Measurements from ENCODE around the gene KCNK18. TPM values are rescaled to one million over a fixed set of nuclear protein-coding genes. Genes with fewer than 3 reads are reported as not detected.

Gene KCNK18
- total RNA-seq, 1 experiment from 2014 or later, result not detected

DNA sequence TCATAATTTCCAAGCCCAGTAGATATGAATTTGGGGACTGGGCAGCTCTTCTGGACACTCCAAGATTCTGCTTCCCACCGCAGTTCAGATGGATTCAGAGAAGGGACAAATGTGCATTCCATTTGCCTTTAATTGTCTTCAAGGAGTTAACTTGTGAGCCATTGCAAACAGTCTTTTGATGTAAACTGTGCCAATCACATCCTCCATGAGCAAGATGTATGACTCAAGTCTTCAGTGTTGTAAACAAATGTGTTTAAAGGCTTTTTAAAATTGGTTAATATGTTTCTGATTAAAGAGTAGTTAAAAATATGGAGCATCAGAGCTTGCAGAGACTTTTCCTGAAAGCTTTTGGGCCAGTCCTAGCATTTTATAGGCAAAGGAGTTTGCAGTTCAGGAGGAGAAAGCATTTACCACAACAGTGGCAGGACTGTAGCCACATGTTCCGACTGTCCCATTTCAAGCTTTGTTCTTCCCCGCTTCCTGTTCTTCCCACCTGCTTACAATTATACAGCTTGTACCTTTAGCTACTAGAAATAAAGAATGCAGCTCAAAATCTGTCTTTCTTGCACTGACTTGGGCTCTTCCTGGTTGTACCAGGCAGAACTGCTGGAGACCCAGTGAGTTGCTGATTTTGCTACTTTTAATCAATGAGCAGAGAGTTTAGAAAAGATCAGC lies 49.8 kb downstream of the KCNK18 start:
- intact Hi-C loops (cut with micrococcal nuclease), result no loop called here
- H3K4me1 Mint-ChIP-seq (ENCODE audit: insufficient read depth, unreplicated experiment), result no peaks in the 10 kb centered on the region
- CTCF ChIA-PET, result interaction anchor here (0.7 kb wide), 1 partner anchor 73 kb away, joined by 3 read pairs; no protein-coding TSS in a partner anchor
- no peaks in the 10 kb centered on the region for H3K9me3 Mint-ChIP-seq (ENCODE audit: unreplicated experiment)
- no TSS peak for BruUV-seq (replicated peaks)
- no peak overlapping the region for H3K27ac Mint-ChIP-seq (ENCODE audit: low read depth, unreplicated experiment)
- DNase-seq (ENCODE audit: unreplicated experiment), result no peak
- H3K36me3 Mint-ChIP-seq (ENCODE audit: insufficient read depth, unreplicated experiment), result no peaks in the 10 kb centered on the region
- no peak for TF ChIP-seq CTCF (IDR thresholded peaks at IDR 0.05; ENCODE audit: unreplicated experiment)
- H3K4me3 Mint-ChIP-seq (ENCODE audit: unreplicated experiment), result no peak overlapping the region
- POLR2A ChIA-PET, result interaction anchor here (1.5 kb wide), 1 partner anchor 12 kb away, joined by 3 read pairs; no protein-coding TSS in a partner anchor
- peaks cover 51% of the 10 kb centered on the region for H3K27me3 Mint-ChIP-seq (ENCODE audit: insufficient read depth, unreplicated experiment)

GRCh38 chr10:117248750-117249465 lies 51.6 kb downstream of the KCNK18 start:
- DNase-seq (ENCODE audit: unreplicated experiment), result no peak
- no TSS peak for BruUV-seq (replicated peaks)
- peaks cover 37% of the 10 kb centered on the region for H3K27me3 Mint-ChIP-seq (ENCODE audit: insufficient read depth, unreplicated experiment)
- H3K9me3 Mint-ChIP-seq (ENCODE audit: unreplicated experiment), result no peaks in the 10 kb centered on the region
- no peaks in the 10 kb centered on the region for H3K36me3 Mint-ChIP-seq (ENCODE audit: insufficient read depth, unreplicated experiment)
- no peak overlapping the region for H3K27ac Mint-ChIP-seq (ENCODE audit: low read depth, unreplicated experiment)
- no peak overlapping the region for H3K4me3 Mint-ChIP-seq (ENCODE audit: unreplicated experiment)
- no peaks in the 10 kb centered on the region for H3K4me1 Mint-ChIP-seq (ENCODE audit: insufficient read depth, unreplicated experiment)
- POLR2A ChIA-PET, result interaction anchor here (1.5 kb wide), 1 partner anchor 10 kb away, joined by 3 read pairs; no protein-coding TSS in a partner anchor
- intact Hi-C loops (cut with micrococcal nuclease), result no loop called here
- CTCF ChIA-PET, result interaction anchor here (0.7 to 4.6 kb wide), 4 partner anchors 32 to 461 kb away, joined by 3 to 21 read pairs (median 4); no protein-coding TSS in a partner anchor
- TF ChIP-seq CTCF (IDR thresholded peaks at IDR 0.05; ENCODE audit: unreplicated experiment), result no peak

DNA sequence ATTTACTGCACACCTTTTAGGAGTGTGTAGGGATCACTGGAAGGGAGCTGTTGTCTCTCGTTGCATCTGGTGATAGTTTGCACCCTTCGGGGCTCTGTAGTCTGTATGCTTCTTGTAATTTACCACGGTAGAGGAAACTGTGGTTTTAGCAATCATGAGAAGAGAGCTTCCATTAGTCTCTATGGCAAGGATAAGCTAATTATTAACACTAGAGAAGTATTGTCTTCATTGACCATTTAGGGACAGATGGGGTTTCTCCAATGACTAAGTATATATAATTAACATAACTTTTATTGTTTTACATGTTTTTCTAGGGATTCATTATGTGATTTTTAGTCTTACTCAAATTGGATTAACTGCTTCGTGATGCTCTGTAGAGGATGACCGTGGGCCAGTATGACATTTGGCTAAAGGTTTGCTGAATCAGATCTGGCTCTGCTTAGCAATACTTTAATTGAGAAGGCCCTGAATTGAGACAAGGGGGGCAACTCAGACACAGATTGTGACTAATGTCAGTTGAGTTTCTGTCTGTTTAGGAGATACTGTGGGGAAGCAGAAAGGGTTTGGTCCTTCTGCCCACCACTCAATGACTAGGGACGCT lies 52.3 kb downstream of the KCNK18 start:
- no peak for DNase-seq (ENCODE audit: unreplicated experiment)
- ChIA-PET POLR2A (no interaction called here), CTCF (interaction anchor here (0.5 to 4.6 kb wide), 6 partner anchors 26 to 1557 kb away, joined by 3 to 21 read pairs (median 4); no protein-coding TSS in a partner anchor)
- Mint-ChIP-seq H3K27me3 (ENCODE audit: insufficient read depth, unreplicated experiment) (peaks cover 33% of the 10 kb centered on the region), H3K4me1 (ENCODE audit: insufficient read depth, unreplicated experiment) (no peaks in the 10 kb centered on the region), H3K27ac (ENCODE audit: low read depth, unreplicated experiment) (no peak overlapping the region), H3K4me3 (ENCODE audit: unreplicated experiment) (no peak overlapping the region), H3K9me3 (ENCODE audit: unreplicated experiment) (no peaks in the 10 kb centered on the region), H3K36me3 (ENCODE audit: insufficient read depth, unreplicated experiment) (no peaks in the 10 kb centered on the region)
- intact Hi-C loops (cut with micrococcal nuclease), result no loop called here
- no peak for TF ChIP-seq CTCF (IDR thresholded peaks at IDR 0.05; ENCODE audit: unreplicated experiment)
- BruUV-seq (replicated peaks), result no TSS peak

- Mint-ChIP-seq H3K27me3 (ENCODE audit: insufficient read depth, unreplicated experiment) (peaks cover 33% of the 10 kb centered on the region), H3K9me3 (ENCODE audit: unreplicated experiment) (no peaks in the 10 kb centered on the region), H3K4me1 (ENCODE audit: insufficient read depth, unreplicated experiment) (no peaks in the 10 kb centered on the region), H3K27ac (ENCODE audit: low read depth, unreplicated experiment) (no peak overlapping the region), H3K4me3 (ENCODE audit: unreplicated experiment) (no peak overlapping the region), H3K36me3 (ENCODE audit: insufficient read depth, unreplicated experiment) (no peaks in the 10 kb centered on the region)
- no peak for TF ChIP-seq CTCF (IDR thresholded peaks at IDR 0.05; ENCODE audit: unreplicated experiment)
- ChIA-PET CTCF (interaction anchor here (0.5 to 4.6 kb wide), 3 partner anchors 34 to 1556 kb away, joined by 3 to 21 read pairs (median 9); no protein-coding TSS in a partner anchor), POLR2A (no interaction called here)
- intact Hi-C loops (cut with micrococcal nuclease), result no loop called here
- no peak for DNase-seq (ENCODE audit: unreplicated experiment)
- BruUV-seq (replicated peaks), result no TSS peak
These were observed 53.1 kb downstream of the KCNK18 start for GRCh38 chr10:117250411-117250810.
